Measurements from ENCODE around the gene AUTS2. TPM values are rescaled to one million over a fixed set of nuclear protein-coding genes. Genes with fewer than 3 reads are reported as not detected.

Gene AUTS2
- total and polyA plus RNA-seq, 10 of the 15 experiments (the other 5 are each of a cell fraction or from before 2014, with no cell fraction given) = 6.4 to 55.6 (median 21.6) TPM

DNA sequence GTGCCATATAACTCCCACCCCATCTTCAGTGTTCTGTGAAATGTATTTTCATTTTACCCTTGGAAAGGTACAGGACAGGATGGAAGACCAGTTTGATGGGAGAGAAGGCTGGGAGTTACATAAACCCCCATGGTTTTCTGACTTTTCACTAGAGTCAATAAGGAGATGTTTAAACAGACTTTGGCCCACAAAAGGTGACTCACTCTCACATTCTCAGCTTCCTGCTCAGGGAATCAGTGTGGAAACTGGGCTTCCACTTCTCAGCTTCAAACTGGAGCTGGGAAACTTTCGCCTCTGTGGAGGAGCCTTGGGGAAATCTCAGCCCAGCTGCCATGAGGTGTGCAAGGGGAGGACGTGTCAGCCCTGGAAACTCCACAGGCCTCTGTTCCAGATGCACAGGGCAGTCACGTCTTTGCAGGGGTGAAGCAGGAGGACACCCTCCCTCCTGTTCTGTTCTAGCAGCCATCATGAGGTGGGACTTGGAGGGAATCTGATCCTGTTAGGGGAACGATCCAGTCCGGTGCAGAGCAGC lies 973.2 kb downstream of the AUTS2 start:
- FAIRE-seq = no peak

More for the DNA sequence above, 973.2 kb downstream of the AUTS2 start:
- no peak overlapping the region for H3K4me2 ChIP-seq (ENCODE audit: control insufficient read depth, insufficient read depth)
- RAD21 ChIA-PET (ENCODE audit: unreplicated experiment) = no interaction called here
- SMC1A ChIA-PET (ENCODE audit: uncharacterized antibody, unreplicated experiment) = no interaction called here
- ATAC-seq = no peak
- in situ Hi-C loops (cut with MboI) = no loop called here
- H3K27ac ChIP-seq (ENCODE audit: control insufficient read depth, insufficient read depth) = no peak overlapping the region
- no peak overlapping the region for H2AFZ ChIP-seq (ENCODE audit: control insufficient read depth, low read depth, low read length)
- intact Hi-C loops (cut with micrococcal nuclease; ENCODE audit: unreplicated experiment) = no loop called here
- WGBS (ENCODE audit: insufficient coverage, insufficient replicate concordance, low lambda C conversion rate, missing lambda C conversion rate) = 53% methylated on average over 5 of the region's 5 CpGs
- no peaks in the 10 kb centered on the region for H3K79me2 ChIP-seq (ENCODE audit: control insufficient read depth, insufficient read depth, low read length)
- no peak overlapping the region for H3K9ac ChIP-seq (ENCODE audit: control insufficient read depth, insufficient read depth, low read length)
- H3K36me3 ChIP-seq (ENCODE audit: control insufficient read depth in 2 of 2, insufficient read depth in 2 of 2, low read length in 1 of 2) = no peaks in the 10 kb centered on the region
- POLR2A ChIA-PET = no interaction called here
- no peaks in the 10 kb centered on the region for H3K9me3 ChIP-seq (replicated peaks; ENCODE audit: control insufficient read depth, insufficient read depth, low read length)
- no peak for TF ChIP-seq RBBP5 (conservative IDR thresholded peaks at IDR 0.05)
- TF ChIP-seq SMAD1 (IDR thresholded peaks at IDR 0.05; ENCODE audit: low read depth, partially characterized antibody) = no peak
- no peak for TF ChIP-seq CBFB (IDR thresholded peaks at IDR 0.05; ENCODE audit: low read depth)
- TF ChIP-seq POU2F2 (IDR thresholded peaks at IDR 0.05; ENCODE audit: borderline replicate concordance, low read depth, low read length) = no peak
- TF ChIP-seq, protein P1, sequence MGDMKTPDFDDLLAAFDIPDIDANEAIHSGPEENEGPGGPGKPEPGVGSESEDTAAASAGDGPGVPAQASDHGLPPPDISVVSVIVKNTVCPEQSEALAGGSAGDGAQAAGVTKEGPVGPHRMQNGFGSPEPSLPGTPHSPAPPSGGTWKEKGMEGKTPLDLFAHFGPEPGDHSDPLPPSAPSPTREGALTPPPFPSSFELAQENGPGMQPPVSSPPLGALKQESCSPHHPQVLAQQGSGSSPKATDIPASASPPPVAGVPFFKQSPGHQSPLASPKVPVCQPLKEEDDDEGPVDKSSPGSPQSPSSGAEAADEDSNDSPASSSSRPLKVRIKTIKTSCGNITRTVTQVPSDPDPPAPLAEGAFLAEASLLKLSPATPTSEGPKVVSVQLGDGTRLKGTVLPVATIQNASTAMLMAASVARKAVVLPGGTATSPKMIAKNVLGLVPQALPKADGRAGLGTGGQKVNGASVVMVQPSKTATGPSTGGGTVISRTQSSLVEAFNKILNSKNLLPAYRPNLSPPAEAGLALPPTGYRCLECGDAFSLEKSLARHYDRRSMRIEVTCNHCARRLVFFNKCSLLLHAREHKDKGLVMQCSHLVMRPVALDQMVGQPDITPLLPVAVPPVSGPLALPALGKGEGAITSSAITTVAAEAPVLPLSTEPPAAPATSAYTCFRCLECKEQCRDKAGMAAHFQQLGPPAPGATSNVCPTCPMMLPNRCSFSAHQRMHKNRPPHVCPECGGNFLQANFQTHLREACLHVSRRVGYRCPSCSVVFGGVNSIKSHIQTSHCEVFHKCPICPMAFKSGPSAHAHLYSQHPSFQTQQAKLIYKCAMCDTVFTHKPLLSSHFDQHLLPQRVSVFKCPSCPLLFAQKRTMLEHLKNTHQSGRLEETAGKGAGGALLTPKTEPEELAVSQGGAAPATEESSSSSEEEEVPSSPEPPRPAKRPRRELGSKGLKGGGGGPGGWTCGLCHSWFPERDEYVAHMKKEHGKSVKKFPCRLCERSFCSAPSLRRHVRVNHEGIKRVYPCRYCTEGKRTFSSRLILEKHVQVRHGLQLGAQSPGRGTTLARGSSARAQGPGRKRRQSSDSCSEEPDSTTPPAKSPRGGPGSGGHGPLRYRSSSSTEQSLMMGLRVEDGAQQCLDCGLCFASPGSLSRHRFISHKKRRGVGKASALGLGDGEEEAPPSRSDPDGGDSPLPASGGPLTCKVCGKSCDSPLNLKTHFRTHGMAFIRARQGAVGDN (IDR thresholded peaks at IDR 0.05) = no peak
- TF ChIP-seq CHD1 (IDR thresholded peaks at IDR 0.05; ENCODE audit: low read depth, low read length) = no peak
- TF ChIP-seq TCF7 (IDR thresholded peaks at IDR 0.05; ENCODE audit: borderline replicate concordance) = no peak
- no peak for TF ChIP-seq PAX8 (IDR thresholded peaks at IDR 0.05)
- no peak for TF ChIP-seq SRF (IDR thresholded peaks at IDR 0.05; ENCODE audit: low read depth in 2 of 2, low read length in 2 of 2)
- no peak for TF ChIP-seq SPI1 (IDR thresholded peaks at IDR 0.05; ENCODE audit: borderline replicate concordance, insufficient read depth, low read depth, low read length)
- TF ChIP-seq GATAD2B (conservative IDR thresholded peaks at IDR 0.05; ENCODE audit: low read depth) = no peak
- no peak for TF ChIP-seq SREBF2 (IDR thresholded peaks at IDR 0.05; ENCODE audit: low read length)
- TF ChIP-seq ETV6 (conservative IDR thresholded peaks at IDR 0.05 in 1 of 2, IDR thresholded peaks at IDR 0.05 in 1 of 2; ENCODE audit: borderline replicate concordance in 1 of 2, low read depth in 1 of 2) = no peak
- TF ChIP-seq, protein P2, sequence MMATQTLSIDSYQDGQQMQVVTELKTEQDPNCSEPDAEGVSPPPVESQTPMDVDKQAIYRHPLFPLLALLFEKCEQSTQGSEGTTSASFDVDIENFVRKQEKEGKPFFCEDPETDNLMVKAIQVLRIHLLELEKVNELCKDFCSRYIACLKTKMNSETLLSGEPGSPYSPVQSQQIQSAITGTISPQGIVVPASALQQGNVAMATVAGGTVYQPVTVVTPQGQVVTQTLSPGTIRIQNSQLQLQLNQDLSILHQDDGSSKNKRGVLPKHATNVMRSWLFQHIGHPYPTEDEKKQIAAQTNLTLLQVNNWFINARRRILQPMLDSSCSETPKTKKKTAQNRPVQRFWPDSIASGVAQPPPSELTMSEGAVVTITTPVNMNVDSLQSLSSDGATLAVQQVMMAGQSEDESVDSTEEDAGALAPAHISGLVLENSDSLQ (IDR thresholded peaks at IDR 0.05) = no peak
- no peak for TF ChIP-seq SREBF1 (IDR thresholded peaks at IDR 0.05; ENCODE audit: low read length)
- no TSS peak for BruUV-seq (replicated peaks)
- H3K4me1 ChIP-seq (ENCODE audit: control insufficient read depth, insufficient read depth, low read length) = no peaks in the 10 kb centered on the region
- no peaks in the 10 kb centered on the region for H4K20me1 ChIP-seq (ENCODE audit: control insufficient read depth, insufficient read depth)
- H3K4me3 ChIP-seq = no peak overlapping the region
- no peak for DNase-seq (ENCODE audit: low read depth, low spot score)
- H3K27me3 ChIP-seq (replicated peaks in 1 of 2; ENCODE audit: control insufficient read depth in 2 of 2, insufficient read depth in 2 of 2, low read length in 1 of 2) = no peaks in the 10 kb centered on the region
- CTCF ChIA-PET = interaction anchor here (0.5 kb wide), 1 partner anchor 153 kb away, joined by 3 read pairs; no protein-coding TSS in a partner anchor

All from GM12878 (cell line).